KMS-11 (cell line): Measurements from ENCODE around the gene RPL11.

ENCODE experiments used
- H2AFZ ChIP-seq: fragments of 200-600 bp; sonication (generic); 2 replicates; pipeline ENCODE4 v1.6.1; 2016; ENCODE audit warnings: antibody characterized with exemption, mixed run types, low read depth
- H3K27ac ChIP-seq: fragments of 200-600 bp; sonication (generic); 2 replicates; pipeline ENCODE4 v1.6.1; 2016; ENCODE audit warnings: mild to moderate bottlenecking, mixed run types
- H3K27me3 ChIP-seq: fragments of 200-600 bp; sonication (generic); 2 replicates; pipeline ENCODE4 v1.6.1; 2017; ENCODE audit warnings: mild to moderate bottlenecking, low read depth, mixed run types, moderate library complexity; ENCODE audit not compliant: insufficient read depth
- H3K36me3 ChIP-seq: fragments of 200-600 bp; sonication (generic); 2 replicates; pipeline ENCODE4 v1.6.1; 2017; ENCODE audit warnings: mild to moderate bottlenecking, mixed run types; ENCODE audit not compliant: insufficient read depth
- H3K4me1 ChIP-seq: fragments of 200-600 bp; sonication (generic); 2 replicates; pipeline ENCODE4 v1.6.1; 2016; ENCODE audit warnings: mild to moderate bottlenecking, low read depth, mixed run types; ENCODE audit not compliant: poor library complexity, severe bottlenecking
- H3K4me2 ChIP-seq: fragments of 200-600 bp; sonication (generic); 2 replicates; pipeline ENCODE4 v1.7.0; 2016; ENCODE audit warnings: mild to moderate bottlenecking, mixed run types
- H3K4me3 ChIP-seq: fragments of 200-600 bp; sonication (generic); IDR thresholded peaks from 2 replicates; pipeline ENCODE4 v1.6.1; 2017; ENCODE audit warnings: low read depth, low read length, mixed read lengths; ENCODE audit not compliant: insufficient read depth
- H3K79me2 ChIP-seq: fragments of 200-600 bp; sonication (generic); 2 replicates; pipeline ENCODE4 v1.6.1; 2016; ENCODE audit warnings: low read depth, mixed run types; ENCODE audit not compliant: insufficient read depth
- H3K9ac ChIP-seq: fragments of 200-600 bp; sonication (generic); 2 replicates; pipeline ENCODE4 v1.6.1; 2016; ENCODE audit warnings: mild to moderate bottlenecking, mixed run types
- H4K20me1 ChIP-seq: fragments of 200-600 bp; sonication (generic); 2 replicates; pipeline ENCODE4 v1.6.1; 2016; ENCODE audit warnings: mild to moderate bottlenecking, mixed run types; ENCODE audit not compliant: insufficient read depth
- TF ChIP-seq, protein P1 (sequence below): fragments of 200-600 bp; sonication (generic); conservative IDR thresholded peaks from 2 replicates; pipeline ENCODE4 v1.6.1; 2017; ENCODE audit warnings: low read depth, mild to moderate bottlenecking, antibody characterized with exemption, low read length, moderate library complexity, mixed read lengths

Gene RPL11

DNA sequence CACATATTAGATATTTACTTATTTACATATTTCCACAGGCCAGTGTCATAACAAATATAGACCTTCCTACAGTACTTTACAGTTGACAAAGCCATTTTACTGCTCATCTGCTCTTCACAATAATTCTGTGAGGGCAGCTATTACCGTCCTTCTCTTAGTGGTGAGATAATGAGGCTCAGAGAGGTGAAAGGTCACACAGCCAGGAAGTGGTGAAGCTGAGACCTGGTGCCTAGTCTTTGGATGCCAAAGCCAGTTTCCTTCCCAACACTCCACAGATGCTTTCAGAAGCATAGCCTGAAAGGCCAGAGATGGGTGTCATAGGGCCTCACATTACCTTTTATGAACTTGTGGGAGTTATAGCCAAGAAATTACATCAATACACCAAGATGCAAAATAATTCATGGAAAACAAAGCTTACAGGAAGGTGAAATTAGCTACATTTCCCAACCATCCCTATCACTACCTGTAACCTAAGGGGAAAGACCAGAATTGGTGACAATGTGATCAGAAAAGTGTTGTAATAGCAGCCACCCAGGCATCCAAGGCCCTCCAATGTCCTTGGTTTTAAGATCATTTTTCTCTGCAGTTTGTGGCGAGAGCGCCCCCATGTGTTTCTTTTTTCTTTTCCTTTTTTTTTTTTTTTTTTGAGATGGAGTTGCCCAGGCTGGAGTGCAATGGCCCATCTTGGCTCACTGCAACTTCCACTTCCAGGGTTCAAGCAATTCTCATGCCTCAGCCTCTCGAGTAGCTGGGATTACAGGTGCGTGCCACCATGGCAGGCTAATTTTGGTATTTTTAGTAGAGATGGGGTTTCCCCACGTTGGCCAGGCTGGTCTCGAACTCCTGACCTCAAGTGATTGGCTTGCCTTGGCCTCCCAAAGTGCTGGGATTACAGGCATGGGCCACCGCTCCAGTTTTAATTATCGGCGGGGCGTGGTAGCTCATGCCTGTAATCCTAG lies 26.5 kb upstream of the RPL11 start:
- Histone ChIP-seq H4K20me1 (no peaks in the 10 kb centered on the region), H3K4me3 (no peak overlapping the region), H3K79me2 (no peaks in the 10 kb centered on the region), H2AFZ (peak overlapping the region; percentile 32; the same call in 1 of the 2 replicates), H3K27me3 (no peaks in the 10 kb centered on the region), H3K4me2 (peak overlapping the region; percentile 9; the same call in 1 of the 2 replicates), H3K27ac (no peak overlapping the region; the same call in 1 of the 2 replicates), H3K9ac (no peak overlapping the region), H3K4me1 (peaks cover 16% of the 10 kb centered on the region), H3K36me3 (no peaks in the 10 kb centered on the region)
- TF ChIP-seq, protein P1, sequence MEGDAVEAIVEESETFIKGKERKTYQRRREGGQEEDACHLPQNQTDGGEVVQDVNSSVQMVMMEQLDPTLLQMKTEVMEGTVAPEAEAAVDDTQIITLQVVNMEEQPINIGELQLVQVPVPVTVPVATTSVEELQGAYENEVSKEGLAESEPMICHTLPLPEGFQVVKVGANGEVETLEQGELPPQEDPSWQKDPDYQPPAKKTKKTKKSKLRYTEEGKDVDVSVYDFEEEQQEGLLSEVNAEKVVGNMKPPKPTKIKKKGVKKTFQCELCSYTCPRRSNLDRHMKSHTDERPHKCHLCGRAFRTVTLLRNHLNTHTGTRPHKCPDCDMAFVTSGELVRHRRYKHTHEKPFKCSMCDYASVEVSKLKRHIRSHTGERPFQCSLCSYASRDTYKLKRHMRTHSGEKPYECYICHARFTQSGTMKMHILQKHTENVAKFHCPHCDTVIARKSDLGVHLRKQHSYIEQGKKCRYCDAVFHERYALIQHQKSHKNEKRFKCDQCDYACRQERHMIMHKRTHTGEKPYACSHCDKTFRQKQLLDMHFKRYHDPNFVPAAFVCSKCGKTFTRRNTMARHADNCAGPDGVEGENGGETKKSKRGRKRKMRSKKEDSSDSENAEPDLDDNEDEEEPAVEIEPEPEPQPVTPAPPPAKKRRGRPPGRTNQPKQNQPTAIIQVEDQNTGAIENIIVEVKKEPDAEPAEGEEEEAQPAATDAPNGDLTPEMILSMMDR = peak; percentile 69

DNA sequence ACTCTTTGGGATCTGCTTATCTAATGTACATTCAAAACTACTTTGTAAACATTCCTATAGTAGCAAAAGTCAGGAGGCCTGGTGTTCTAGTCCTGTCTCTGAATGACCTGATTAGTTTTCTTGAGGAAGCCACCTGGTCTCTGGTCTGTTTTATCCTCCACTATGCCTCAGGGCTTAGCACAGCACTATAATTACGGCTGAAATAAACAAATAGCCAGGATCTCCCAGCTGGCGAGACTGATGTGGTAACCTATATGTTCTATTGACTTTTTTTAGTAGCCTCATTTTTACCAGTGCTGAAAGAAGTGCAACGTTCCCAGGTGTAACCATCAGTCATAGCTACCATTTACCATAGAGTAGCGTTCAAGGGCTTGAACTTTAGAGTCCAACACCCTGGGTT lies 24.2 kb upstream of the RPL11 start:
- Histone ChIP-seq H2AFZ (no peak overlapping the region), H4K20me1 (no peaks in the 10 kb centered on the region), H3K4me3 (no peak overlapping the region), H3K36me3 (no peaks in the 10 kb centered on the region), H3K27ac (no peak overlapping the region), H3K4me2 (no peak overlapping the region), H3K4me1 (peaks cover 16% of the 10 kb centered on the region), H3K9ac (no peak overlapping the region), H3K27me3 (no peaks in the 10 kb centered on the region), H3K79me2 (no peaks in the 10 kb centered on the region)
- TF ChIP-seq, protein P1 = no peak

DNA sequence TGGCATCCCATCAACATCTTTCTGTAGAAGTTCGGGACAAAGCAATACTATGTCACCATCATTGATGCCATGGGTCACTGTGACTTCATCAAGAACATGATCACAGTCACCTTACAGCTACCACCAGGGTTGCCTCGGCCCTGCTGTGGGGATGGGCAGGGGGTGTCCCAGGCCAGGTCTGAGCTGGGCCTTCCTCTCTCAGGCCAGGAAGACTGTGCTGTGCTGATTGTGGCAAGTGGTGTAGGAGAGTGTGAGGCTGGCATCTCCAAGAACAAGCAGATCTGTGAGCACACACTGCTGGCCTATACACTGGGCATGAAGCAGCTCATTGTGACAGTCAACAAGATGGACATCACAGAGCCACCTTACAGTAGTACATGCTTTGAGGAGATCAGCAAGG lies 20.9 kb upstream of the RPL11 start:
- no peak overlapping the region for H3K9ac ChIP-seq
- no peaks in the 10 kb centered on the region for H4K20me1 ChIP-seq
- no peaks in the 10 kb centered on the region for H3K27me3 ChIP-seq
- no peak overlapping the region for H3K27ac ChIP-seq
- H3K4me2 ChIP-seq = no peak overlapping the region
- TF ChIP-seq, protein P1 = no peak
- no peak overlapping the region for H3K4me3 ChIP-seq
- H2AFZ ChIP-seq = no peak overlapping the region
- no peaks in the 10 kb centered on the region for H3K36me3 ChIP-seq
- no peaks in the 10 kb centered on the region for H3K79me2 ChIP-seq
- H3K4me1 ChIP-seq = peaks cover under 1% of the 10 kb centered on the region

DNA sequence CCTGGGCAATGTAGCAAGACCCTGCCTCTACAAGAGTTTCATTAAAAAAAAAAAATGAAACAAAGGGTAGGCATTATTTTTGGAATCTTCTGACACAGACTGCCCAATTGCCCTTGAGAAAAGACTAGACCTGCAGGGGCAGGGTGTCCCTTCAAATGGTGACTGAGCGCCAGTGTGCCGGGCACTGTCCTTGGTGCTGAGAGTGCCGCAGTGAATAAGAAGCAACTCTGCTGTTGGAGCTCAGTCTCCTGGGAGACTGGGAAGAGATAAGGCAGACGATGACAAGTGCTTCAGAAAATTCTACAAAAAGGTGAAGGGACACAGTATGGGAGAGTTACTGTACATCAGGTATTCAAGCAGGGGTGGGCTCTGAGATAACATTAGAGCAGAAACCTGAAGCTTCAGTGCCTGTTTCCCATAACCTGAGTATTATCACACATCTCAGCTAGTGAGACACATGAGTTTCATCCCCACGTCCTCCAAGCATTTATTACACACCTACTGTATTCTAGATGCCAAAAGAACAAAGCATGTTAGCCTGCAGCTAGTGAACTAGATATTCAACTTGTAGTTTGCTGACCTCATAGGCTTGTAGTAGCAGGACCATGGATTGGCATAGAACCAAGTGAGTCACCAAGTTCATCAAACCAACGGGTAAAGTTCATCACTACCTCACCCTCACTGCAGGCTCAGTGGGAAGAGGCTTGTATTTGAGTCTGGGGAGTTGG lies 18.4 kb upstream of the RPL11 start:
- Histone ChIP-seq H3K4me2 (no peak overlapping the region), H3K27ac (no peak overlapping the region)

More for the DNA sequence above, 18.4 kb upstream of the RPL11 start:
- Histone ChIP-seq H2AFZ (no peak overlapping the region), H3K4me1 (no peaks in the 10 kb centered on the region), H3K27me3 (no peaks in the 10 kb centered on the region), H3K9ac (no peak overlapping the region), H3K4me3 (no peak overlapping the region), H3K36me3 (no peaks in the 10 kb centered on the region), H3K79me2 (no peaks in the 10 kb centered on the region), H4K20me1 (no peaks in the 10 kb centered on the region)
- TF ChIP-seq, protein P1 = no peak
